RWPE1 (cell line): ENCODE data around the gene TRIM45.
"Not testable (repeated sequence)": the region's sequence is repeated elsewhere in the genome, so short reads cannot be mapped to it uniquely, and the experiment has no call there.

ENCODE experiments used
- CTCF ChIA-PET: fragments of 350-600 bp; sonication (Branson Sonifier 250); formaldehyde crosslinking; extraction: SDS; loops from one replicate; lab custom pipeline; 2021; lab: Yijun Ruan, JAX
- POLR2A ChIA-PET: fragments of 400-600 bp; formaldehyde crosslinking; extraction: SDS; loops from one replicate; lab custom pipeline; 2020; ENCODE audit warnings: antibody characterized with exemption; ENCODE audit not compliant: low non-redundant PET; lab: Yijun Ruan, JAX
- DNase-seq: peaks from one replicate; pipeline ENCODE4 v3.0.0; 2012; ENCODE audit warnings: low spot score
- H3K27ac ChIP-seq: fragments of 450-650 bp; 2 replicates; pipeline ENCODE4 v1.5.1; 2017
- CTCF ChIP-seq: fragments of 450-650 bp; conservative IDR thresholded peaks from 2 replicates; pipeline ENCODE4 v1.5.1; 2017; ENCODE audit warnings: low read depth, mild to moderate bottlenecking

TRIM45 gene

DNA sequence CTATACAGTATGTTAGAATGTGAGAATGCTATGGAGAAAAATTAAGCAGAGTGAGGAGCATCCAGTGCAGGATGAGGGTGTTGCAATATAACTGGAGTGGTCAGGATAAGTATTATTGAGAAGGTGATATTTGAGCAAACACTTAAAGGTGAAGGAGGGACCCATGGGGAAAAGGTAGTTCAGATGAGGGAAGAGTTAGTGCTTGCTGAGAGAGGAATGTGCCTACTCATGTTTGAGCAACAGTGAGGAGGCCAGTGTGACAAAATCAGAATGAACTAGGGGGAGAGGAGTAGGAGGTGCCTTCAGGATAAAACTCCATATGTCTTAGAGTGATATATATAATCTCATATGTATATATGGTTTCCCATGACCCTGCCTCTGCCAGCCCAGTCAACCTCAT lies 6.2 kb upstream of the TRIM45 start:
- TF ChIP-seq CTCF, result no peak
- no peak overlapping the region for H3K27ac ChIP-seq
- no peak for DNase-seq
- ChIA-PET POLR2A (no interaction called here), CTCF (interaction anchor here (0.5 to 2.0 kb wide), 8 partner anchors 10 to 628 kb away, joined by 3 to 10 read pairs (median 4); no protein-coding TSS in a partner anchor)

- TF ChIP-seq CTCF, result no peak
- no peak for DNase-seq
- POLR2A ChIA-PET, result no interaction called here
- CTCF ChIA-PET, result interaction anchor here (1.0 kb wide), 1 partner anchor 160 kb away, joined by 3 read pairs; no protein-coding TSS in a partner anchor
- no peak overlapping the region for H3K27ac ChIP-seq
These were observed 3.1 kb upstream of the TRIM45 start for GRCh38 chr1:117124661-117125060.

GRCh38 chr1:117123274-117123673 lies 1.7 kb upstream of the TRIM45 start:
- no peak for TF ChIP-seq CTCF
- CTCF ChIA-PET, result interaction anchor here (1.2 to 1.7 kb wide), 2 partner anchors 55 to 161 kb away, joined by 7 to 11 read pairs; no protein-coding TSS in a partner anchor

GRCh38 chr1:117122330-117123025 lies 929 bp upstream of the TRIM45 start:
- TF ChIP-seq CTCF, result peak; percentile 41; the same call in 1 of the 2 replicates
- ChIA-PET POLR2A (no interaction called here), CTCF (interaction anchor here (0.6 to 1.7 kb wide), 9 partner anchors 11 to 1063 kb away, joined by 3 to 11 read pairs (median 4); no protein-coding TSS in a partner anchor)
- no peak for DNase-seq
- peak overlapping the region; percentile 78 for H3K27ac ChIP-seq

More at GRCh38 chr1:117123274-117123673, 1.7 kb upstream of the TRIM45 start:
- POLR2A ChIA-PET, result no interaction called here
- no peak for DNase-seq
- no peak overlapping the region for H3K27ac ChIP-seq

GRCh38 chr1:117120774-117121588 lies 568 bp downstream of the TRIM45 start:
- peak overlapping the region; percentile 78 for H3K27ac ChIP-seq
- no peak for TF ChIP-seq CTCF
- peak; percentile 30 for DNase-seq
- ChIA-PET CTCF (interaction anchor here (0.8 to 1.2 kb wide), 2 partner anchors 53 to 164 kb away, joined by 3 to 4 read pairs; no protein-coding TSS in a partner anchor), POLR2A (no interaction called here)

DNA sequence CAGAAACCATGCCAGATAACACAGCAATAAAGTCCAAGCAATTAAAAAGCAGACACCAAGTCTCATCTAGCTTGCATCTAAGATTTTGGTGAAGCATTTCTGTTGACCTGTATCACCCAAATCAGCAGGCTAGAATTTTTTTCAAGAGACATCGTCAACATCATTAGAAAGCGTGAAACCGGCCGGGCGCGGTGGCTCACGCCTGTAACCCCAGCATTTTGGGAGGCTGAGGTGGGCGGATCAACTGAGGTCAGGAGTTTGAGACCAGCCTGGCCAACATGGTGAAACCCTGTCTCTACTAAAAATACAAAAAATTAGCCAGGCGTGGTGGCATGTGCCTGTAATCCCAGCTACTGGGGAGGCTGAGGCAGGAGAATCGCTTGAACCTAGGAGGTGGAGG lies 2.4 kb downstream of the TRIM45 start:
- DNase-seq, H3K27ac ChIP-seq, POLR2A ChIA-PET, CTCF ChIA-PET: not testable (repeated sequence)
